Psoas muscle (tissue), 8 donors: ENCODE data around the gene ELK4. TPM values are rescaled to one million over a fixed set of nuclear protein-coding genes. Genes with fewer than 3 reads are reported as not detected.
A peak's percentile ranks its signal among the peaks of the same experiment; 100 is the strongest.

Experiments
- ATAC-seq, 4 donors: fragments of 200-7000 bp; cut with Tn5 transposase; one replicate each; pipeline ENCODE4 v1.9.1; 2020; ENCODE audit warnings: moderate library complexity in 3 of 4, mild to moderate bottlenecking in 2 of 4
- DNase-seq, 2 donors: peaks; one replicate each; pipeline ENCODE4 v3.0.0-alpha.2; 2020
- H3K27ac ChIP-seq: fragments of 200-600 bp; one replicate; pipeline ENCODE4 v1.8.0; 2022
- H3K27me3 ChIP-seq, 3 donors: fragments of 200-600 bp in 1 of 3; one replicate each; pipeline versions ENCODE4 v1.6.1 to v1.8.0; 2013 to 2022; ENCODE audit warnings: low read length in 2 of 3, mild to moderate bottlenecking in 2 of 3, moderate library complexity in 1 of 3; ENCODE audit not compliant: insufficient read depth in 3 of 3
- H3K36me3 ChIP-seq, 2 donors: fragments of 200-600 bp in 1 of 2; one replicate each; pipeline versions ENCODE4 v1.6.1 to v1.8.0; 2013 to 2022; ENCODE audit warnings: low read depth in 1 of 2, mild to moderate bottlenecking in 1 of 2, moderate library complexity in 1 of 2; ENCODE audit not compliant: insufficient read depth in 1 of 2
- H3K4me1 ChIP-seq: fragments of 200-600 bp; one replicate; pipeline ENCODE4 v1.8.0; 2022
- H3K4me3 ChIP-seq: fragments of 200-600 bp; one replicate; pipeline ENCODE4 v1.8.0; 2022; ENCODE audit warnings: mild to moderate bottlenecking
- H3K9me3 ChIP-seq: fragments of 200-600 bp; one replicate; pipeline ENCODE4 v1.8.0; 2022
- WGBS, 3 donors: extraction: QIAGEN DNeasy Blood & Tissue Kit; methylation state at CpG; one replicate each; pipeline versions ENCODE4 v1.1.6 to v1.1.7; 2013; 5-methylcytosine and 5-hydroxymethylcytosine counted together
- intact Hi-C, 2 donors: fragments of 100-400 bp; cut with DNase I; formaldehyde crosslinking; loops; one replicate each; pipeline versions ENCODE4 v1.11.0 to v1.14.2; 2022
- long read RNA-seq, 2 donors: library from polyadenylated mRNA; unstranded; transcript quantifications; one replicate each; pipeline ENCODE4 v2.0.0, GENCODE V29; 2021
- polyA plus RNA-seq, 3 donors: library from polyadenylated mRNA; stranded (reverse); fragments of 200-250 nt; gene quantifications; one replicate each; pipeline ENCODE4 v1.2.3, GENCODE V29; 2013
- total RNA-seq, 4 donors: library from RNA; stranded (reverse); fragmentation: NEBNext Ultra II Directional in 2 of 4; extraction: Animal tissue kit (Norgen Biotek cat#: 25700) in 2 of 4; gene quantifications; one replicate each; pipeline versions ENCODE4 v1.2.1 to v1.2.4, GENCODE V29; 2021 to 2023
- TF ChIP-seq, protein P1 (sequence below): fragments of 200-600 bp; IDR thresholded peaks from one replicate; pipeline ENCODE4 v1.8.0; 2022; ENCODE audit warnings: antibody characterized with exemption
- donor health status: healthy with polysubstance abuse.
- donor health status: DM: no; HTN: no; CAD: no; lungs with moderate emphysema.
- donor health status: Bipolar disorder and iron deficiency.
- donor health status: healthy.
- donor health status: DM: yes; HTN: yes; CAD: no.
- donor health status: DM: no; HTN: no; CAD: no.
- donor health status: DM: no; HTN: no; CAD: no.
- donor health status: DM: yes; HTN: yes; CAD: no.

ELK4 gene, protein sequence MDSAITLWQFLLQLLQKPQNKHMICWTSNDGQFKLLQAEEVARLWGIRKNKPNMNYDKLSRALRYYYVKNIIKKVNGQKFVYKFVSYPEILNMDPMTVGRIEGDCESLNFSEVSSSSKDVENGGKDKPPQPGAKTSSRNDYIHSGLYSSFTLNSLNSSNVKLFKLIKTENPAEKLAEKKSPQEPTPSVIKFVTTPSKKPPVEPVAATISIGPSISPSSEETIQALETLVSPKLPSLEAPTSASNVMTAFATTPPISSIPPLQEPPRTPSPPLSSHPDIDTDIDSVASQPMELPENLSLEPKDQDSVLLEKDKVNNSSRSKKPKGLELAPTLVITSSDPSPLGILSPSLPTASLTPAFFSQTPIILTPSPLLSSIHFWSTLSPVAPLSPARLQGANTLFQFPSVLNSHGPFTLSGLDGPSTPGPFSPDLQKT
- total RNA-seq = 10 to 100 TPM; 34.4 to 67.8 (median 43.7) TPM
- 10 to 100 TPM in 2 of 3 donors, 1 to 10 TPM in 1; 5.5 to 18.6 (median 11.2) TPM for polyA plus RNA-seq
- long read RNA-seq, donor 1, full-length matches to known transcripts = 1 of 5 reads
- long read RNA-seq, donor 1, partial matches to known transcripts = 0 of 5 reads
- long read RNA-seq, donor 1, other reads (novel, unspliced or antisense) = 4 of 5 reads
- long read RNA-seq, donor 2, full-length matches to known transcripts = 3 of 8 reads
- long read RNA-seq, donor 2, partial matches to known transcripts = 0 of 8 reads
- long read RNA-seq, donor 2, other reads (novel, unspliced or antisense) = 5 of 8 reads

DNA sequence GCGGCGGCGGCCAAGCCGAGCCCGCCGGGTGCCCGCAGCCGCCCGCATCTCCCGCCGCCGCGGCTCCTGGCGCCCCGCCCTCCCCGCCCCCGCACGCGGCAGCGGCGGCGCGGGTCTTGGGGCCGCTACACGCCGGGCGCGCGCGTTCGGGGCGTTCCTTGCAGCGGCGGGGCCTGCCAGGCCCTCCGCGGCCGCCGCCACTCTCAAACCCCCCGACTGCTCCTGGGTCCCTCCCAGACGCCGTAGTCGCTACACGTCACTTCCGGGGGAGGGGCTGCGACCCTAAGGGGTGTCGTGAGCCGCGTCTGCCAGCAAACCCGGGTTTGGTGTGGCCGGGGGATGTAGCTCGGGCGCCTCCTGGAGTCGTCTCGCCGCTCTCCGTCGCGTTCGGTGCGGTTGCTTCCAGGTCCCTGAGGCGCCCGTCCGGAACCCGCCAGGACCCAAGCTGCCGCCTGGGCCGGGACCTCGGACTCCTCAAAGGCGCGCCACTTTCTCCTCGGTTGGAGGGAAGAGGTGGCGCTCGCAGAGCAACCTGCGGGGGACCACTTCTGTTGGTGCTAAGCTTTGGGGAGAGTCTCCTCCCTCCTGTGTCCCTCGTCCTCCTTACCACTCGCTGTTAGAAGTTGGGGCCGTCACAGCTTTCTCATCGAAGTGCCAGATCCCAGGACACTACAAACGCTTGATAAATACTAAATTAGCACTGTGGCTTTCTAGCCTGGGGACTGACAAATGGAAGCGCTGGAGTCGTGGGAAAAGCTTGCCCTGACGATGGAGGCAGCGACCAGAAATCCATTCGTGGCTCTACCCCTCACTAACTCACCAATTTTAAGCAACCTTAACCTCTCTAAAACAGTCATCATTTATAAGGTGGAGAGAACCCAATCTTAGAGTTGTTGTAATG, at the start of gene ELK4:
Gene ELK4, minus strand, starts transcription at position 244 of the 901 bp plus-strand sequence. CDS start 8,129 bp downstream, outside the sequence.
- intact Hi-C loops = loop anchor here (5.0 kb wide), 1 partner anchor 40 kb away; no protein-coding TSS in a partner anchor
- peak; percentile 99 for DNase-seq
- H3K27ac ChIP-seq = peak within 1 kb of the TSS; percentile 98
- H3K27me3 ChIP-seq = no peaks in the 10 kb centered on the region
- H3K4me1 ChIP-seq = peaks cover 46% of the 10 kb centered on the region
- ATAC-seq = peak; percentile 96 to 98 (median 98)
- peak within 1 kb of the TSS; percentile 80 for H3K4me3 ChIP-seq
- WGBS, 3 donors = 0 to 1% (median 0%) methylated on average over 41 to 82 of the region's 83 CpGs
- H3K36me3 ChIP-seq = peaks cover 0 to under 1% of the 10 kb centered on the region in 2 donors
- no peaks in the 10 kb centered on the region for H3K9me3 ChIP-seq
- TF ChIP-seq, protein P1, sequence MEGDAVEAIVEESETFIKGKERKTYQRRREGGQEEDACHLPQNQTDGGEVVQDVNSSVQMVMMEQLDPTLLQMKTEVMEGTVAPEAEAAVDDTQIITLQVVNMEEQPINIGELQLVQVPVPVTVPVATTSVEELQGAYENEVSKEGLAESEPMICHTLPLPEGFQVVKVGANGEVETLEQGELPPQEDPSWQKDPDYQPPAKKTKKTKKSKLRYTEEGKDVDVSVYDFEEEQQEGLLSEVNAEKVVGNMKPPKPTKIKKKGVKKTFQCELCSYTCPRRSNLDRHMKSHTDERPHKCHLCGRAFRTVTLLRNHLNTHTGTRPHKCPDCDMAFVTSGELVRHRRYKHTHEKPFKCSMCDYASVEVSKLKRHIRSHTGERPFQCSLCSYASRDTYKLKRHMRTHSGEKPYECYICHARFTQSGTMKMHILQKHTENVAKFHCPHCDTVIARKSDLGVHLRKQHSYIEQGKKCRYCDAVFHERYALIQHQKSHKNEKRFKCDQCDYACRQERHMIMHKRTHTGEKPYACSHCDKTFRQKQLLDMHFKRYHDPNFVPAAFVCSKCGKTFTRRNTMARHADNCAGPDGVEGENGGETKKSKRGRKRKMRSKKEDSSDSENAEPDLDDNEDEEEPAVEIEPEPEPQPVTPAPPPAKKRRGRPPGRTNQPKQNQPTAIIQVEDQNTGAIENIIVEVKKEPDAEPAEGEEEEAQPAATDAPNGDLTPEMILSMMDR = peak; percentile 65

DNA sequence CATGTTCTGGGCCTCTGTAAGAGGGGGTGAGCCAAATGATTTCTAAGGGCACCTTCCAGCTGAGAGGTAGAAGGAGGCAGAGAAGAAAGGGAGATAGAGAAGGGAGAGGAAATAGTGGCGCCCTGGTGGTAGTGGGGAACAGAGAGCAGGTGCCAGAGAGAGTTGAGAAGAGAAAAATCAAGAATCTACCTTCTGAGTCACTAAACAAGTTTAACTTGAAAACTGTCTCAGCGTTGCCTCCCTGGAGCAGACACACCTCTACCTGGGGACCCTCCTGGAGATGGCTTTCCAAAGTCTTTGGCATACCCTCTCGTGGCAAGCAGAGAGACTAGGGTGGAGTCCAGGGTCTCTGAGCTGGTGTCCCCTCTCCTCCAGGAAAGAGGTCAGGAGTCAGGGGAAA, 49.6 kb upstream of the ELK4 start:
- H3K27me3 ChIP-seq = no peaks in the 10 kb centered on the region
- H3K4me1 ChIP-seq = peaks cover 4% of the 10 kb centered on the region
- 67 to 80% (median 80%) methylated on average over 3 of the region's 3 CpGs for WGBS, 3 donors
- no peak overlapping the region for H3K4me3 ChIP-seq
- no peaks in the 10 kb centered on the region for H3K36me3 ChIP-seq
- intact Hi-C loops = no loop called here
- DNase-seq (no peak), ATAC-seq (no peak)
- no peaks in the 10 kb centered on the region for H3K9me3 ChIP-seq
- TF ChIP-seq, protein P1 = no peak
- H3K27ac ChIP-seq = no peak overlapping the region

DNA sequence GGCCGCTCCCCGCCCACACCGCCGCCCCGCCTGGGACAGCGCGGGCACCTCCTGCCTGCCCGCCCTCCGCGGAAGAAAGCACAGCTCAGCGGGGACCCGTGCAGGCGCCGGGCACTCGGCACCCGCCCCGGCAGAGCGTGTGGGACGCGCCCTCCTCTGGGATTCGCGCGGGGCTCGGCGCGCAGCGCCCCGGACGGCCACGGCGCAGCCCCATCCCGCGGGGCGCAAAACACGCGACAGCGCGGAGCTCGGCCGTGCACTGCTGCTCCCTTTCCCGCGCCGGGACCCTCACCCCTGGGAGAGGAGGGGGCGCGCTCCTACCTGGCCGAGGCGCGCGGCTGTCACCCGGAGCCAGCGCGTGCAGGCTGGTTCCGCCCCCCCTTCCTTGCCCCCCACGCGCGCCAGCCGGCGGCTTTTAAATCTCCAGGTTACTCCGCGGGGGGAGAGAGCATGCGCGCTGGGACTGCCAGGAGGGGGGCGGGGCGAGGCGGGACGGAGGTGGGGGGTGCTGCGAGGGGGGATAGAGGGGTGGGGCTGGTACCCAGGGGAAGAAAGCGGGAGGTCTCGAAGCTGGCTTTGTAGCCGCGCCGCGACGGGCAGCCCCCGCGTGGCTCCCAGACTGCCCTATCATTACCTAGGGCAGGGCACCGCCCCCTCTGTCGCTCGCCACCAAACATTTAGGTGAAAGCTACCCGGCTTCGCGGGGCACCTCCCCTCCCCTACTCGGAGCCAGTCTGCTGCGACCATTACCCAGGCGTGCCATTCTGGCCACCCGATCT, 48.5 kb upstream of the ELK4 start, which contains the start of gene SLC45A3:
Gene SLC45A3, minus strand, starts transcription at position 437 of the 779 bp plus-strand sequence. CDS start 15,853 bp downstream, outside the sequence.
- H3K4me3 ChIP-seq = peak within 1 kb of the TSS; percentile 79
- no peaks in the 10 kb centered on the region for H3K27me3 ChIP-seq
- intact Hi-C loops = no loop called here
- DNase-seq (peak; percentile 34 to 62), ATAC-seq (peak; percentile 62 to 64 (median 63))
- no peak within 1 kb of the TSS for H3K27ac ChIP-seq
- 0 to 2% (median 1%) methylated on average over 41 to 86 of the region's 86 CpGs for WGBS, 3 donors
- no peaks in the 10 kb centered on the region for H3K36me3 ChIP-seq
- no peaks in the 10 kb centered on the region for H3K9me3 ChIP-seq
- TF ChIP-seq, protein P1 = no peak
- peaks cover 4% of the 10 kb centered on the region for H3K4me1 ChIP-seq
